CD14-positive monocyte (primary cell): ENCODE data around the gene SLC35C1. TPM values are rescaled to one million over a fixed set of nuclear protein-coding genes. Genes with fewer than 3 reads are reported as not detected.

Experiments
- DNase-seq, 3 donors: peaks; one replicate each; pipeline ENCODE4 v3.0.0-alpha.2; 2011 to 2022
- H2AFZ ChIP-seq: 2 replicates; pipeline ENCODE4 v1.6.0; 2012; ENCODE audit warnings: mild to moderate bottlenecking, low read depth, low read length, inconsistent platforms; ENCODE audit not compliant: insufficient read depth, poor library complexity, severe bottlenecking
- H3K27ac ChIP-seq, 2 donors: 1 replicate in 1 of 2; 2 replicates in 1 of 2; pipeline ENCODE4 v1.5.1; 2012 to 2013; ENCODE audit warnings: low read length in 2 of 2, control low read depth in 1 of 2, inconsistent platforms in 1 of 2, low read depth in 1 of 2, mild to moderate bottlenecking in 1 of 2
- H3K27me3 ChIP-seq, 2 donors: one replicate each; pipeline versions ENCODE4 v1.6.0 to v1.6.1; 2011 to 2013; ENCODE audit warnings: low read length in 2 of 2; ENCODE audit not compliant: control insufficient read depth in 2 of 2, insufficient read depth in 2 of 2
- H3K36me3 ChIP-seq, 2 donors: replicated peaks in 1 of 2; 1 replicate in 1 of 2; 2 replicates in 1 of 2; pipeline versions ENCODE4 v1.5.1 to v1.6.1; 2012 to 2013; ENCODE audit warnings: low read length in 2 of 2, control low read depth in 1 of 2, inconsistent platforms in 1 of 2, mild to moderate bottlenecking in 1 of 2; ENCODE audit not compliant: insufficient read depth in 2 of 2, control insufficient read depth in 1 of 2
- H3K4me1 ChIP-seq, 2 donors: 1 replicate in 1 of 2; 2 replicates in 1 of 2; pipeline versions ENCODE4 v1.5.1 to v1.6.1; 2012 to 2013; ENCODE audit warnings: low read length in 2 of 2, control low read depth in 1 of 2, inconsistent platforms in 1 of 2, mild to moderate bottlenecking in 1 of 2, moderate library complexity in 1 of 2; ENCODE audit not compliant: insufficient read depth in 2 of 2, control insufficient read depth in 1 of 2
- H3K4me2 ChIP-seq: replicated peaks from 2 replicates; pipeline ENCODE3; 2012; ENCODE audit warnings: low read length, moderate library complexity, mild to moderate bottlenecking; ENCODE audit not compliant: poor library complexity, severe bottlenecking; ENCODE audit errors: extremely low read depth
- H3K4me3 ChIP-seq, 3 experiments: fragments of 200-600 bp in 1 of 3; sonication (generic) in 1 of 3; replicated peaks in 1 of 3; 1 replicate in 2 of 3; 2 replicates in 1 of 3; pipeline ENCODE4 v1.5.1; 2011 to 2013; ENCODE audit warnings: low read length in 3 of 3, mild to moderate bottlenecking in 3 of 3, control low read depth in 2 of 3, low read depth in 2 of 3, inconsistent platforms in 1 of 3, moderate library complexity in 1 of 3
- H3K79me2 ChIP-seq: 2 replicates; pipeline ENCODE4 v1.6.0; 2012; ENCODE audit warnings: mild to moderate bottlenecking, control low read depth, inconsistent platforms, low read length, moderate library complexity; ENCODE audit not compliant: insufficient read depth
- H3K9ac ChIP-seq: 2 replicates; pipeline ENCODE4 v1.6.0; 2017; ENCODE audit warnings: low read length, mild to moderate bottlenecking; ENCODE audit not compliant: insufficient read depth, poor library complexity, severe bottlenecking
- H3K9me3 ChIP-seq, 2 donors: replicated peaks in 1 of 2; 1 replicate in 1 of 2; 2 replicates in 1 of 2; pipeline versions ENCODE4 v1.5.1 to v1.6.1; 2012 to 2013; ENCODE audit warnings: low read length in 2 of 2, control low read depth in 1 of 2; ENCODE audit not compliant: control insufficient read depth in 1 of 2, insufficient read depth in 1 of 2
- H4K20me1 ChIP-seq: 2 replicates; pipeline ENCODE4 v1.6.0; 2012; ENCODE audit warnings: mild to moderate bottlenecking, low read length, control low read depth, moderate library complexity; ENCODE audit not compliant: insufficient read depth
- H3K27ac Mint-ChIP-seq, 7 donors: one replicate each; pipeline ENCODE4 v1.8.0; 2020; ENCODE audit warnings: mild to moderate bottlenecking in 7 of 7, mixed read lengths in 7 of 7, moderate library complexity in 6 of 7, inconsistent platforms in 2 of 7
- H3K27me3 Mint-ChIP-seq, 3 donors: one replicate each; pipeline ENCODE4 v1.8.0; 2021 to 2022; ENCODE audit warnings: low read depth in 3 of 3, mild to moderate bottlenecking in 3 of 3, mixed read lengths in 3 of 3, moderate library complexity in 3 of 3, inconsistent platforms in 1 of 3
- H3K36me3 Mint-ChIP-seq, 2 donors: one replicate each; pipeline ENCODE4 v1.8.0; 2020; ENCODE audit warnings: mixed read lengths in 2 of 2, inconsistent platforms in 1 of 2, mild to moderate bottlenecking in 1 of 2
- H3K4me1 Mint-ChIP-seq: one replicate; pipeline ENCODE4 v1.8.0; 2020; ENCODE audit warnings: mild to moderate bottlenecking, mixed read lengths
- H3K4me3 Mint-ChIP-seq, 2 donors: one replicate each; pipeline ENCODE4 v1.8.0; 2020; ENCODE audit warnings: mild to moderate bottlenecking in 2 of 2, mixed read lengths in 2 of 2, moderate library complexity in 1 of 2
- H3K9me3 Mint-ChIP-seq, 7 donors: one replicate each; pipeline ENCODE4 v1.8.0; 2020 to 2022; ENCODE audit warnings: mixed read lengths in 7 of 7, mild to moderate bottlenecking in 6 of 7, moderate library complexity in 6 of 7, inconsistent platforms in 2 of 7
- WGBS: methylation state at CpG from one replicate; pipeline ENCODE4 v1.1.5; 2013; ENCODE audit warnings: missing lambda C conversion rate; ENCODE audit not compliant: insufficient coverage; 5-methylcytosine and 5-hydroxymethylcytosine counted together
- intact Hi-C, 2 donors: fragments of 100-400 bp; cut with micrococcal nuclease; formaldehyde crosslinking; loops; one replicate each; pipeline versions ENCODE4 v1.15.0 to v1.15.1; 2023
- polyA plus RNA-seq, 3 donors: library from polyadenylated mRNA; depleted of rRNA in 1 of 3; unstranded in 2 of 3; stranded (reverse) in 1 of 3; fragments of 300-500 nt in 2 of 3; fragments of >200 nt in 1 of 3; fragmentation: Illumina TruSeq in 2 of 3; gene quantifications; 1 replicate in 2 of 3; 2 replicates in 1 of 3; pipeline ENCODE4 v1.2.3, GENCODE V29; 2012 to 2021
- TF ChIP-seq, protein P1 (sequence below): fragments of 200-600 bp; IDR thresholded peaks from one replicate; pipeline ENCODE4 v1.8.0; 2022; ENCODE audit warnings: antibody characterized with exemption, mild to moderate bottlenecking

Gene SLC35C1
- polyA plus RNA-seq, 3 donors: 5.0 to 14.0 (median 12.8) TPM

DNA sequence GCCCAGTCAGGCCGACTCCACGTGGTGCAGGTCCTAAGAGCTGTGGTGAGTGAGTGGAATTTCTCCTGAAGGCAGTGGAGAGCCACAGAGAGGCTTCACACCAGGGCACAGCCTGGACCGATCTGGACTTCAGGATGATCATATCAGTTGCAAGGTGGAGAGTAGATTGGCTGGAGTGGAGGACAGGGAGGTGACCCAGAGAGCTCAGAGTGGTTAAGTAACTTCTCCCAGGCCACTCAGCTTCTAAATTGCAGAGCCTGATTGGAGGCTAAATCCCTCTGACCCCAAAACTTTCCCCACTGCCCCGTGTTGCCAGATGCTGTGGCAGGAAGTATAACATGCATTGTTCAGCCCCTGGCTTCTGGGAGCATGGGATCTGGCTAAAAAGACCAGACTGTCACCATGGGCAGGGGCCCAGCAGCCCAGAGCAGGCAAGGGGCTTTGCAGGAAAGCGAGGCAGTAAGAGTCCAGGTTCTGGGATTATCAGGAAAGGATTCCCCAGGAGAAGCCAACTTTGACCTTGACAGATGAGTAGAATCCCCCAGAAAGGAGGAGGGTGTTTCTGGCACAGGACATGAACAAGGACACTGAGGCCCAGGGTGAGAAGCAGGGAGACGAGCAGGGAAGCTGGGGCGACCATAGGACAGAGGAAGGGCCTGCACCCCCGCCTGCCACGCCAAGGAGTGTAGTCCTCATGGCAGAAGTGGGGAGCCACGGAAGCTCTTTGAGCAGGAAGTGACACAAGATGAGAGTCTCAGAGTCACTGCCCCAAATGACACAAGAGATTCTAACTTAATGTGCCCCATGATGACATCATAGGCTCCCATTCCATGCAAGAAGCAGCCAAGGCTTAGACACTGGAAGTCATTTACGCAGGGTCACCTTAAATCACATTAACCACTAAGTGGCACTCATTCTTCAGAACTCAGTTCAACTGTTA lies 4.8 kb downstream of the SLC35C1 start:
- WGBS: 79% methylated on average over 8 of the region's 11 CpGs
- peak in 1 of 3 donors; percentile 24 for DNase-seq
- Histone ChIP-seq H3K9ac (no peak overlapping the region), H2AFZ (no peak overlapping the region), H3K4me1 (peaks cover 36 to 39% of the 10 kb centered on the region in 2 donors), H3K79me2 (peaks cover 29% of the 10 kb centered on the region), H3K4me3 (no peak overlapping the region), H3K4me2 (no peak overlapping the region), H4K20me1 (peaks cover 41% of the 10 kb centered on the region), H3K36me3 (peaks cover 33 to 42% of the 10 kb centered on the region in 2 donors), H3K27ac (peak overlapping the region in 1 of 2 donors; percentile 23), H3K9me3 (no peaks in the 10 kb centered on the region), H3K27me3 (no peaks in the 10 kb centered on the region)
- Mint-ChIP-seq H3K4me1 (peaks cover 41% of the 10 kb centered on the region), H3K27ac (peak overlapping the region in 4 of 7 donors; percentile 10 to 80 (median 23)), H3K9me3 (peaks cover 0 to 4% (median 0%) of the 10 kb centered on the region in 7 donors), H3K36me3 (peaks cover 34 to 54% of the 10 kb centered on the region in 2 donors), H3K27me3 (peaks cover 0 to 3% (median 0%) of the 10 kb centered on the region in 3 donors), H3K4me3 (no peak overlapping the region)
- TF ChIP-seq, protein P1, sequence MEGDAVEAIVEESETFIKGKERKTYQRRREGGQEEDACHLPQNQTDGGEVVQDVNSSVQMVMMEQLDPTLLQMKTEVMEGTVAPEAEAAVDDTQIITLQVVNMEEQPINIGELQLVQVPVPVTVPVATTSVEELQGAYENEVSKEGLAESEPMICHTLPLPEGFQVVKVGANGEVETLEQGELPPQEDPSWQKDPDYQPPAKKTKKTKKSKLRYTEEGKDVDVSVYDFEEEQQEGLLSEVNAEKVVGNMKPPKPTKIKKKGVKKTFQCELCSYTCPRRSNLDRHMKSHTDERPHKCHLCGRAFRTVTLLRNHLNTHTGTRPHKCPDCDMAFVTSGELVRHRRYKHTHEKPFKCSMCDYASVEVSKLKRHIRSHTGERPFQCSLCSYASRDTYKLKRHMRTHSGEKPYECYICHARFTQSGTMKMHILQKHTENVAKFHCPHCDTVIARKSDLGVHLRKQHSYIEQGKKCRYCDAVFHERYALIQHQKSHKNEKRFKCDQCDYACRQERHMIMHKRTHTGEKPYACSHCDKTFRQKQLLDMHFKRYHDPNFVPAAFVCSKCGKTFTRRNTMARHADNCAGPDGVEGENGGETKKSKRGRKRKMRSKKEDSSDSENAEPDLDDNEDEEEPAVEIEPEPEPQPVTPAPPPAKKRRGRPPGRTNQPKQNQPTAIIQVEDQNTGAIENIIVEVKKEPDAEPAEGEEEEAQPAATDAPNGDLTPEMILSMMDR: no peak
- intact Hi-C loops: loop anchor here (5.0 kb wide), 2 partner anchors 33 to 38 kb away; partner anchors contain the start of gene CRY2 (in 1 of the 2)

DNA sequence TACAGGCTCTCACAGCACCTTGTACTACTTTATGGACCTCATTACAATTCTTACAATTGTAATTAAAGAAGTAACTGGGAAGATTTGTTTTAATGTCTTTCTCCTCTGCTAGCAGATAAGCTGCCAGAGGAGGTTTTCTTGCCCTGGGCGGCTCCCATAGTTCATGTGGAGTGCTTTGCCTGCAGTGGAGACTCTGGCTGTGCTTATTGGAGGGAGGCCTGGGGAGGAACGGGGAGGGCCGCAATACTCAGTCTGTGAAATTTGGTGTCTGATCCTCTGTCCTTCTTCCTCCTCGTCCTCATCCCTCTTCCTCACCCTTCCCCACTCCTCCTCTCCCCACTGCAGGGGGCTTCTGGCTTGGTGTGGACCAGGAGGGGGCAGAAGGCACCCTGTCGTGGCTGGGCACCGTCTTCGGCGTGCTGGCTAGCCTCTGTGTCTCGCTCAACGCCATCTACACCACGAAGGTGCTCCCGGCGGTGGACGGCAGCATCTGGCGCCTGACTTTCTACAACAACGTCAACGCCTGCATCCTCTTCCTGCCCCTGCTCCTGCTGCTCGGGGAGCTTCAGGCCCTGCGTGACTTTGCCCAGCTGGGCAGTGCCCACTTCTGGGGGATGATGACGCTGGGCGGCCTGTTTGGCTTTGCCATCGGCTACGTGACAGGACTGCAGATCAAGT lies 5.6 kb downstream of the SLC35C1 start:
- H3K9me3 ChIP-seq: no peaks in the 10 kb centered on the region
- H4K20me1 ChIP-seq: peaks cover 37% of the 10 kb centered on the region
- H2AFZ ChIP-seq: no peak overlapping the region
- peaks cover 38% of the 10 kb centered on the region for H3K4me1 Mint-ChIP-seq
- H3K27me3 ChIP-seq: no peaks in the 10 kb centered on the region
- H3K4me3 Mint-ChIP-seq: no peak overlapping the region
- H3K27me3 Mint-ChIP-seq: peaks cover 0 to 3% (median 0%) of the 10 kb centered on the region in 3 donors
- TF ChIP-seq, protein P1: no peak
- H3K9me3 Mint-ChIP-seq: peaks cover 0 to 4% (median 0%) of the 10 kb centered on the region in 7 donors
- 96% methylated on average over 19 of the region's 23 CpGs for WGBS
- peaks cover 34 to 54% of the 10 kb centered on the region in 2 donors for H3K36me3 Mint-ChIP-seq
- no peak overlapping the region for H3K4me2 ChIP-seq
- intact Hi-C loops: no loop called here
- H3K79me2 ChIP-seq: peaks cover 24% of the 10 kb centered on the region
- peaks cover 32 to 36% of the 10 kb centered on the region in 2 donors for H3K4me1 ChIP-seq
- peaks cover 33 to 42% of the 10 kb centered on the region in 2 donors for H3K36me3 ChIP-seq
- no peak overlapping the region for H3K9ac ChIP-seq
- H3K4me3 ChIP-seq: no peak overlapping the region
- no peak overlapping the region for H3K27ac ChIP-seq
- H3K27ac Mint-ChIP-seq: peak overlapping the region in 4 of 7 donors; percentile 9 to 46 (median 22)
- no peak for DNase-seq
